Fibroblast of skin of right quadriceps (primary cell): ENCODE measurements around the gene CBLN1.
"Not testable (repeated sequence)": the region's sequence is repeated elsewhere in the genome, so short reads cannot be mapped to it uniquely, and the experiment has no call there.

Source experiments
- DNase-seq: peaks from one replicate; pipeline ENCODE4 v3.0.0-alpha.2; 2013

Gene CBLN1

GRCh38 chr16:49277386-49277742 is 4.3 kb downstream of the CBLN1 start:
- no peak for DNase-seq

GRCh38 chr16:49276646-49277385 is 4.8 kb downstream of the CBLN1 start:
- no peak for DNase-seq

GRCh38 chr16:49275870-49276269 is 5.8 kb downstream of the CBLN1 start:
- no peak for DNase-seq

- no peak for DNase-seq
These were observed 6.4 kb downstream of the CBLN1 start for GRCh38 chr16:49275050-49275730.

GRCh38 chr16:49274591-49274990 is 7.0 kb downstream of the CBLN1 start:
- DNase-seq = no peak

- DNase-seq = no peak
These were observed 7.9 kb downstream of the CBLN1 start for GRCh38 chr16:49273771-49274170.

GRCh38 chr16:49271363-49271762 is 10.3 kb downstream of the CBLN1 start:
- DNase-seq = no peak

GRCh38 chr16:49269201-49269600 is 12.4 kb downstream of the CBLN1 start:
- DNase-seq = no peak

- no peak for DNase-seq
These were observed 13.0 kb downstream of the CBLN1 start for GRCh38 chr16:49268667-49269066.

GRCh38 chr16:49262501-49262900 is 19.1 kb downstream of the CBLN1 start:
- no peak for DNase-seq

GRCh38 chr16:49261930-49262329 is 19.7 kb downstream of the CBLN1 start:
- DNase-seq = no peak

GRCh38 chr16:49260956-49261530 is 20.6 kb downstream of the CBLN1 start:
- no peak for DNase-seq

GRCh38 chr16:49260253-49260652 is 21.4 kb downstream of the CBLN1 start:
- DNase-seq = no peak

- DNase-seq = no peak
These were observed 22.3 kb downstream of the CBLN1 start for GRCh38 chr16:49259330-49259729.

- no peak for DNase-seq
These were observed 30.9 kb downstream of the CBLN1 start for GRCh38 chr16:49250689-49251088.

GRCh38 chr16:49248227-49248626 is 33.4 kb downstream of the CBLN1 start:
- no peak for DNase-seq

- DNase-seq = no peak
These were observed 45.4 kb downstream of the CBLN1 start for GRCh38 chr16:49236216-49236615.

GRCh38 chr16:49228335-49228734 is 53.3 kb downstream of the CBLN1 start:
- DNase-seq = not testable (repeated sequence)
